Posterior cingulate gyrus (tissue), 11 donors: ENCODE measurements around the gene LPIN3.

Experiments used
- DNase-seq, 10 donors: peaks; one replicate each; pipeline versions ENCODE4 v3.0.0 to v3.0.0-alpha.2; 2020 to 2021; ENCODE audit warnings: mixed read lengths in 3 of 10
- intact Hi-C: fragments of 100-400 bp; cut with DNase I; formaldehyde crosslinking; loops from one replicate; pipeline ENCODE4 v1.15.1; 2023

Gene LPIN3

GRCh38 chr20:41320441-41320840 is 20.2 kb upstream of the LPIN3 start:
- intact Hi-C loops = no loop called here
- no peak for DNase-seq

- DNase-seq = no peak
- intact Hi-C loops = no loop called here
These were observed 19.6 kb upstream of the LPIN3 start for GRCh38 chr20:41320976-41321375.

- intact Hi-C loops = no loop called here
These were observed 13.4 kb upstream of the LPIN3 start for GRCh38 chr20:41327178-41327577.

GRCh38 chr20:41329435-41330342 is 10.9 kb upstream of the LPIN3 start:
- intact Hi-C loops = no loop called here
- peak in 3 of 10 donors; percentile 43 to 89 (median 67) for DNase-seq

More at GRCh38 chr20:41327178-41327577, 13.4 kb upstream of the LPIN3 start:
- DNase-seq = no peak

GRCh38 chr20:41330343-41330720 is 10.3 kb upstream of the LPIN3 start:
- DNase-seq = no peak
- intact Hi-C loops = no loop called here

- no peak for DNase-seq
- intact Hi-C loops = no loop called here
These were observed 9.7 kb upstream of the LPIN3 start for GRCh38 chr20:41330941-41331340.

- DNase-seq = no peak
- intact Hi-C loops = no loop called here
These were observed 8.9 kb upstream of the LPIN3 start for GRCh38 chr20:41331731-41332130.

- intact Hi-C loops = no loop called here
- no peak for DNase-seq
These were observed 6.6 kb upstream of the LPIN3 start for GRCh38 chr20:41334036-41334435.

GRCh38 chr20:41334443-41335421 is 5.9 kb upstream of the LPIN3 start:
- intact Hi-C loops = no loop called here
- peak in 2 of 10 donors; percentile 52 to 65 for DNase-seq

- peak in 2 of 10 donors; percentile 2 to 29 for DNase-seq
- intact Hi-C loops = no loop called here
These were observed 5.0 kb upstream of the LPIN3 start for GRCh38 chr20:41335591-41335990.

- peak in 2 of 10 donors; percentile 48 to 55 for DNase-seq
- intact Hi-C loops = no loop called here
These were observed 3.7 kb upstream of the LPIN3 start for GRCh38 chr20:41336711-41337492.

GRCh38 chr20:41339957-41340326 is 679 bp upstream of the LPIN3 start:
- DNase-seq = peak; percentile 67 to 97 (median 85)
- intact Hi-C loops = loop anchor here (1.0 to 10.0 kb wide), 5 partner anchors 72 to 345 kb away; no protein-coding TSS in a partner anchor

GRCh38 chr20:41342474-41343464 is 2.1 kb downstream of the LPIN3 start:
- intact Hi-C loops = loop anchor here (5.0 to 10.0 kb wide), 4 partner anchors 70 to 348 kb away; no protein-coding TSS in a partner anchor
- peak in 1 of 10 donors; percentile 33 for DNase-seq

- DNase-seq = peak in 2 of 10 donors; percentile 65 to 67
- intact Hi-C loops = loop anchor here (5.0 to 10.0 kb wide), 4 partner anchors 68 to 350 kb away; no protein-coding TSS in a partner anchor
These were observed 3.9 kb downstream of the LPIN3 start for GRCh38 chr20:41344477-41344876.

- DNase-seq = peak in 2 of 10 donors; percentile 15 to 57
- intact Hi-C loops = loop anchor here (5.0 to 10.0 kb wide), 4 partner anchors 67 to 350 kb away; no protein-coding TSS in a partner anchor
These were observed 4.5 kb downstream of the LPIN3 start for GRCh38 chr20:41344938-41345728.

GRCh38 chr20:41345729-41346067 is 5.1 kb downstream of the LPIN3 start:
- intact Hi-C loops = loop anchor here (10.0 kb wide), 1 partner anchor 351 kb away; no protein-coding TSS in a partner anchor
- peak in 3 of 10 donors; percentile 54 to 70 (median 67) for DNase-seq

GRCh38 chr20:41347523-41348429 is 7.2 kb downstream of the LPIN3 start:
- DNase-seq = peak in 4 of 10 donors; percentile 42 to 87 (median 80)
- intact Hi-C loops = loop anchor here (10.0 kb wide), 1 partner anchor 353 kb away; no protein-coding TSS in a partner anchor
